Epithelial cell of esophagus (primary cell): Measurements from ENCODE around the gene RNF217.

ENCODE experiments used
- DNase-seq: peaks from one replicate; pipeline ENCODE4 v3.0.0; 2010; ENCODE audit warnings: low read depth
- H3K4me3 ChIP-seq: 2 replicates; pipeline ENCODE4 v1.5.1; 2011; ENCODE audit warnings: mild to moderate bottlenecking, low read length, control low read depth
- CTCF ChIP-seq: IDR thresholded peaks from 2 replicates; pipeline ENCODE4 v1.5.1; 2011; ENCODE audit warnings: low read depth, mild to moderate bottlenecking, low read length, control low read depth, inconsistent platforms; ENCODE audit not compliant: insufficient read depth; ENCODE audit errors: missing control alignments

Gene RNF217

GRCh38 chr6:124979294-124979678, 17.0 kb downstream of the RNF217 start:
- DNase-seq = no peak
- TF ChIP-seq CTCF = no peak
- H3K4me3 ChIP-seq = no peak overlapping the region

- H3K4me3 ChIP-seq = no peak overlapping the region
- DNase-seq = peak; percentile 50
- TF ChIP-seq CTCF = no peak
These were observed 20.4 kb downstream of the RNF217 start for GRCh38 chr6:124982669-124983068.

GRCh38 chr6:124983383-124984083, 21.3 kb downstream of the RNF217 start:
- no peak overlapping the region for H3K4me3 ChIP-seq
- no peak for TF ChIP-seq CTCF
- DNase-seq = no peak

- no peak for DNase-seq
- TF ChIP-seq CTCF = no peak
These were observed 22.6 kb downstream of the RNF217 start for GRCh38 chr6:124984668-124985338.

GRCh38 chr6:124986164-124986563, 23.9 kb downstream of the RNF217 start:
- no peak for TF ChIP-seq CTCF
- DNase-seq = no peak
- no peak overlapping the region for H3K4me3 ChIP-seq

More at GRCh38 chr6:124984668-124985338, 22.6 kb downstream of the RNF217 start:
- no peak overlapping the region for H3K4me3 ChIP-seq

- no peak for TF ChIP-seq CTCF
- H3K4me3 ChIP-seq = no peak overlapping the region
- DNase-seq = no peak
These were observed 25.1 kb downstream of the RNF217 start for GRCh38 chr6:124987291-124987690.
